GM18499 (cell line): ENCODE results near the gene PITX2.
"Not testable (repeated sequence)": the region's sequence is repeated elsewhere in the genome, so short reads cannot be mapped to it uniquely, and the experiment has no call there.

Source experiments
- ATAC-seq: cut with Tn5 transposase; IDR thresholded peaks from one replicate; pipeline ENCODE4 v1.9.1; 2021; ENCODE audit warnings: moderate number of reproducible peaks; ENCODE audit not compliant: insufficient read depth, unreplicated experiment

The PITX2 gene

GRCh38 chr4:110613745-110614144 is 9.1 kb downstream of the PITX2 start:
- ATAC-seq = no peak

GRCh38 chr4:110612631-110613269 is 10.1 kb downstream of the PITX2 start:
- no peak for ATAC-seq

- no peak for ATAC-seq
These were observed 10.9 kb downstream of the PITX2 start for GRCh38 chr4:110611968-110612447.

- peak; percentile 63 for ATAC-seq
These were observed 11.7 kb downstream of the PITX2 start for GRCh38 chr4:110610940-110611831.

- ATAC-seq = no peak
These were observed 12.3 kb downstream of the PITX2 start for GRCh38 chr4:110610620-110610939.

GRCh38 chr4:110609044-110609750 is 13.7 kb downstream of the PITX2 start:
- ATAC-seq = no peak

GRCh38 chr4:110605077-110605476 is 17.8 kb downstream of the PITX2 start:
- ATAC-seq = no peak

- ATAC-seq = no peak
These were observed 20.8 kb downstream of the PITX2 start for GRCh38 chr4:110602061-110602460.

GRCh38 chr4:110597582-110597981 is 25.3 kb downstream of the PITX2 start:
- no peak for ATAC-seq

- no peak for ATAC-seq
These were observed 26.4 kb downstream of the PITX2 start for GRCh38 chr4:110596431-110596830.

GRCh38 chr4:110595583-110595982 is 27.3 kb downstream of the PITX2 start:
- no peak for ATAC-seq

- no peak for ATAC-seq
These were observed 33.6 kb downstream of the PITX2 start for GRCh38 chr4:110589297-110589696.

GRCh38 chr4:110587666-110588285 is 35.1 kb downstream of the PITX2 start:
- ATAC-seq = no peak

- ATAC-seq = no peak
These were observed 36.6 kb downstream of the PITX2 start for GRCh38 chr4:110586131-110586850.

GRCh38 chr4:110576696-110577095 is 46.2 kb downstream of the PITX2 start:
- ATAC-seq = not testable (repeated sequence)
